Astrocyte (in vitro differentiated cells and primary cell): ENCODE data around the gene ASGR1. TPM values are rescaled to one million over a fixed set of nuclear protein-coding genes. Genes with fewer than 3 reads are reported as not detected.

Experiments
- DNase-seq: peaks from one replicate; pipeline ENCODE4 v3.0.0-alpha.2; 2010; ENCODE audit warnings: low read depth
- FAIRE-seq: peaks from 2 replicates; lab custom pipeline; 2011; peaks lifted over from hg19 to GRCh38; lab: Jason Lieb, UNC
- H2AFZ ChIP-seq: 2 replicates; pipeline ENCODE4 v1.6.0; 2012; ENCODE audit warnings: low read depth, low read length, inconsistent platforms
- H3K27ac ChIP-seq: 2 replicates; pipeline ENCODE4 v1.5.1; 2011; ENCODE audit warnings: low read depth, low read length, inconsistent platforms
- H3K27me3 ChIP-seq: 2 replicates; pipeline ENCODE4 v1.6.0; 2011; ENCODE audit warnings: low read length, inconsistent platforms; ENCODE audit not compliant: insufficient read depth
- H3K36me3 ChIP-seq: 2 replicates; pipeline ENCODE4 v1.5.1; 2011; ENCODE audit warnings: low read length, inconsistent platforms; ENCODE audit not compliant: insufficient read depth
- H3K4me1 ChIP-seq: 2 replicates; pipeline ENCODE4 v1.5.1; 2011; ENCODE audit warnings: low read length, inconsistent platforms; ENCODE audit not compliant: insufficient read depth
- H3K4me2 ChIP-seq: 2 replicates; pipeline ENCODE4 v1.6.0; 2012; ENCODE audit warnings: low read length, inconsistent platforms
- H3K4me3 ChIP-seq: 2 replicates; pipeline ENCODE4 v1.5.1; 2011; ENCODE audit warnings: low read depth, mild to moderate bottlenecking, low read length, inconsistent platforms; ENCODE audit not compliant: insufficient read depth
- H3K79me2 ChIP-seq: 2 replicates; pipeline ENCODE4 v1.6.0; 2012; ENCODE audit warnings: mild to moderate bottlenecking, low read length, inconsistent platforms; ENCODE audit not compliant: insufficient read depth
- H3K9ac ChIP-seq: 2 replicates; pipeline ENCODE4 v1.6.0; 2012; ENCODE audit warnings: mild to moderate bottlenecking, low read length, inconsistent platforms
- H3K9me3 ChIP-seq: 2 replicates; pipeline ENCODE4 v1.5.1; 2012; ENCODE audit warnings: low read depth, mild to moderate bottlenecking, low read length, inconsistent platforms; ENCODE audit not compliant: insufficient read depth
- H4K20me1 ChIP-seq: 2 replicates; pipeline ENCODE4 v1.6.0; 2012; ENCODE audit warnings: low read length, inconsistent platforms; ENCODE audit not compliant: insufficient read depth
- H3K27ac Mint-ChIP-seq: one replicate; pipeline ENCODE4 v1.8.0; 2021; ENCODE audit warnings: mild to moderate bottlenecking, mixed read lengths; ENCODE audit not compliant: unreplicated experiment
- H3K27me3 Mint-ChIP-seq: one replicate; pipeline ENCODE4 v1.8.0; 2021; ENCODE audit warnings: low read depth, mixed read lengths; ENCODE audit not compliant: unreplicated experiment
- H3K36me3 Mint-ChIP-seq: one replicate; pipeline ENCODE4 v1.8.0; 2021; ENCODE audit warnings: low read depth, mixed read lengths; ENCODE audit not compliant: unreplicated experiment
- H3K4me1 Mint-ChIP-seq: one replicate; pipeline ENCODE4 v1.8.0; 2021; ENCODE audit warnings: low read depth, mixed read lengths; ENCODE audit not compliant: unreplicated experiment
- H3K4me3 Mint-ChIP-seq: one replicate; pipeline ENCODE4 v1.8.0; 2021; ENCODE audit warnings: mild to moderate bottlenecking, moderate library complexity, mixed read lengths; ENCODE audit not compliant: unreplicated experiment
- H3K9me3 Mint-ChIP-seq: one replicate; pipeline ENCODE4 v1.8.0; 2021; ENCODE audit warnings: mild to moderate bottlenecking, mixed read lengths; ENCODE audit not compliant: unreplicated experiment
- CTCF ChIP-seq: IDR thresholded peaks from 2 replicates; pipeline ENCODE4 v1.5.1; 2011; ENCODE audit warnings: low read depth, mild to moderate bottlenecking, inconsistent platforms, low read length, moderate library complexity; ENCODE audit not compliant: insufficient read depth
- EZH2 ChIP-seq: IDR thresholded peaks from 2 replicates; pipeline ENCODE4 v1.6.1; 2012; ENCODE audit warnings: mild to moderate bottlenecking, low read length, inconsistent platforms; ENCODE audit not compliant: insufficient read depth
- total RNA-seq: library from RNA; stranded (reverse); gene quantifications from 2 replicates; pipeline ENCODE4 v1.2.1, GENCODE V29; 2021

The ASGR1 gene
- total RNA-seq, 1 donor from 2014 or later: 5.0 TPM

- no peaks in the 10 kb centered on the region for H3K27me3 Mint-ChIP-seq
- peak overlapping the region; percentile 81 for H2AFZ ChIP-seq
- peak; percentile 36 for DNase-seq
- no peaks in the 10 kb centered on the region for H3K9me3 Mint-ChIP-seq
- H3K9me3 ChIP-seq: no peaks in the 10 kb centered on the region
- no peak for TF ChIP-seq EZH2
- TF ChIP-seq CTCF: no peak
- FAIRE-seq: no peak
- peaks cover 11% of the 10 kb centered on the region for H4K20me1 ChIP-seq
- H3K4me1 Mint-ChIP-seq: peaks cover 8% of the 10 kb centered on the region
- peaks cover 17% of the 10 kb centered on the region for H3K4me1 ChIP-seq
- peak overlapping the region; percentile 88 for H3K27ac Mint-ChIP-seq
- peak overlapping the region; percentile 62 for H3K4me3 ChIP-seq
- H3K27ac ChIP-seq: peak overlapping the region; percentile 23
- H3K4me2 ChIP-seq: peak overlapping the region; percentile 98
- no peaks in the 10 kb centered on the region for H3K79me2 ChIP-seq
- H3K36me3 ChIP-seq: no peaks in the 10 kb centered on the region
- no peak overlapping the region for H3K4me3 Mint-ChIP-seq
- H3K9ac ChIP-seq: peak overlapping the region; percentile 80
- H3K36me3 Mint-ChIP-seq: no peaks in the 10 kb centered on the region
- H3K27me3 ChIP-seq: no peaks in the 10 kb centered on the region
Measured at GRCh38 chr17:7177954-7178477, 1.2 kb downstream of the ASGR1 start.

DNA sequence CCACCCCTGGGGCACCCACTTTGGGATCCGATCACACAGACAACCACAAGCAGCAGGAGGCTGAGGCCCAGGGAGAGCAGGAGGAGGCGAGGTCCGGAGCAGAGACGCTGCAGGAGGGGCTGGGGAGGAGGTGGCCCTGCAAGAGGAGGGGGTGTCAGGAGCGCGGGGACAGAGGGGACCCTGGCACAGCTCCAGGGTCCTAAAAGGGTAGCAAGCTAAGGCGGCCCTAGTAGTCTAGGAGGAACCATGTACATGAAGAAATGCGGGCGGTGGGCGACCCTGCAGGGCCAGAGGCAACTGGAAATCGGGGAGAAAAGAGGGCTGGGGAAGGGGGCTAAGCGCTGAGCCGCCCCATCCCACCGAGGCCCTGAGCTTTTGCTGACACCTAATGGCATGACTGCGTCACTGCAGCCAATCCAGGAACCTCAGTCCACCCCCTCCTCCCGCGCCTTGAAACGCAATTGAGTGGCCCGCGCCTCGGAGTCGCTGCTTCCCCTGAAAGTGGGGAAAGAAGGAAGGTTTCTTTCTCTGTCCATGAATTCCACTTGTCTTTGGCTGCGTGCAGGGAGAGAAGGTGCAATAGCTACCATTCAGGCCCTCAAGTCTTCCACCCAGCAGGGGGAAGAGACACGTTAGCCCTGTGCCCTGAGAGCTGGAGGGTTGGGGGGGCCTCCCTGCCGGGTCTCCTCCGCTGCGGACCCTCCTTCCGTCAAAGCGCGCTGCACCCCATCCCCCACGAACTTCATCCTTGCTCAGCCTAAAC is 1.8 kb downstream of the ASGR1 start:
- no peaks in the 10 kb centered on the region for H3K9me3 ChIP-seq
- no peak overlapping the region for H3K4me3 Mint-ChIP-seq
- H3K27me3 ChIP-seq: no peaks in the 10 kb centered on the region
- H3K4me1 ChIP-seq: peaks cover 17% of the 10 kb centered on the region
- H3K9ac ChIP-seq: peak overlapping the region; percentile 80
- no peaks in the 10 kb centered on the region for H3K36me3 ChIP-seq
- no peaks in the 10 kb centered on the region for H3K9me3 Mint-ChIP-seq
- H3K27ac ChIP-seq: peak overlapping the region; percentile 23
- TF ChIP-seq CTCF: peak; percentile 76
- TF ChIP-seq EZH2: no peak
- peak overlapping the region; percentile 98 for H3K4me2 ChIP-seq
- H4K20me1 ChIP-seq: peaks cover 11% of the 10 kb centered on the region
- H3K79me2 ChIP-seq: no peaks in the 10 kb centered on the region
- peak overlapping the region; percentile 88 for H3K27ac Mint-ChIP-seq
- peak overlapping the region; percentile 62 for H3K4me3 ChIP-seq
- no peak for FAIRE-seq
- peak overlapping the region; percentile 81 for H2AFZ ChIP-seq
- no peaks in the 10 kb centered on the region for H3K36me3 Mint-ChIP-seq
- H3K27me3 Mint-ChIP-seq: no peaks in the 10 kb centered on the region
- peaks cover 8% of the 10 kb centered on the region for H3K4me1 Mint-ChIP-seq
- DNase-seq: peak; percentile 41

- Histone ChIP-seq H3K79me2 (no peaks in the 10 kb centered on the region), H4K20me1 (peaks cover 11% of the 10 kb centered on the region), H3K9ac (peak overlapping the region; percentile 43), H3K36me3 (no peaks in the 10 kb centered on the region), H3K4me2 (peak overlapping the region; percentile 98), H3K4me3 (no peak overlapping the region), H3K27me3 (no peaks in the 10 kb centered on the region), H3K9me3 (no peaks in the 10 kb centered on the region), H3K4me1 (peaks cover 17% of the 10 kb centered on the region), H3K27ac (no peak overlapping the region), H2AFZ (no peak overlapping the region)
- no peaks in the 10 kb centered on the region for H3K27me3 Mint-ChIP-seq
- H3K27ac Mint-ChIP-seq: no peak overlapping the region
- TF ChIP-seq CTCF: no peak
- TF ChIP-seq EZH2: no peak
- H3K4me3 Mint-ChIP-seq: no peak overlapping the region
- H3K36me3 Mint-ChIP-seq: no peaks in the 10 kb centered on the region
- DNase-seq (no peak), FAIRE-seq (no peak)
- H3K4me1 Mint-ChIP-seq: peaks cover 8% of the 10 kb centered on the region
- H3K9me3 Mint-ChIP-seq: no peaks in the 10 kb centered on the region
Measured at GRCh38 chr17:7176841-7177190, 2.4 kb downstream of the ASGR1 start.
